Measurements from ENCODE around the gene EHD1.

Gene EHD1

GRCh38 chr11:64876835-64877341 lies 1.5 kb downstream of the EHD1 start:
- Mint-ChIP-seq H3K4me1 (ENCODE audit: low read depth) (peaks cover 77% of the 10 kb centered on the region), H3K27me3 (no peaks in the 10 kb centered on the region), H3K9me3 (no peaks in the 10 kb centered on the region), H3K36me3 (ENCODE audit: low read depth) (peaks cover 69% of the 10 kb centered on the region), H3K27ac (peak overlapping the region; percentile 94), H3K4me3 (peak overlapping the region; percentile 98)
- no peak for DNase-seq

DNA sequence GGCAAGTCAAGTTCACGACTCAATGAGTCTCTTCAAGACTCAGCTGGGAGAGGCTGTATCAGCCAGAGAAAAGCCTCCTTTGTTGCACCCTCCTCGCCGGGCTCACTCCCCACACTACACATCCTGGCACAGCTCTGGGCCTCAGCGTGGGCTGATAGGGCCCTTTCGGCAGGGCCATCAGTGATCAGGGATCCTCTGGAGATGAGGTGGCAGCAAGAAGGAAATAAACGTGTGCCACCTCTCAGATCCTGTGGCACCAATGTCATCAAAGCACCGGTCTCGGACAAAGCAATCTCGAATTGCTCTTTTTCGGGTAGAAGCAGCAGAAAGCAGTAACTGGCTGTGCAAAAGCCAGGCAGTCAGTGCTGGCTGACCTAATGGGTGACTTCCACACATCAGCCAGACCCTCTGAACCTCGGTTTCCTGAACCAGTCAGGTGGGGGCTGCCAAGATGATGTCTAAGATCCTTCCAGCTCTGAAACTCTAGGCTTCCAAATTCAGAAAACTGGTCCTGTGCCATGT lies 2.1 kb downstream of the EHD1 start:
- peaks cover 75% of the 10 kb centered on the region for H3K36me3 Mint-ChIP-seq (ENCODE audit: low read depth)
- H3K27ac Mint-ChIP-seq = peak overlapping the region; percentile 94
- peak; percentile 69 for DNase-seq
- H3K4me3 Mint-ChIP-seq = peak overlapping the region; percentile 98
- peaks cover 78% of the 10 kb centered on the region for H3K4me1 Mint-ChIP-seq (ENCODE audit: low read depth)
- no peaks in the 10 kb centered on the region for H3K27me3 Mint-ChIP-seq
- no peaks in the 10 kb centered on the region for H3K9me3 Mint-ChIP-seq

DNA sequence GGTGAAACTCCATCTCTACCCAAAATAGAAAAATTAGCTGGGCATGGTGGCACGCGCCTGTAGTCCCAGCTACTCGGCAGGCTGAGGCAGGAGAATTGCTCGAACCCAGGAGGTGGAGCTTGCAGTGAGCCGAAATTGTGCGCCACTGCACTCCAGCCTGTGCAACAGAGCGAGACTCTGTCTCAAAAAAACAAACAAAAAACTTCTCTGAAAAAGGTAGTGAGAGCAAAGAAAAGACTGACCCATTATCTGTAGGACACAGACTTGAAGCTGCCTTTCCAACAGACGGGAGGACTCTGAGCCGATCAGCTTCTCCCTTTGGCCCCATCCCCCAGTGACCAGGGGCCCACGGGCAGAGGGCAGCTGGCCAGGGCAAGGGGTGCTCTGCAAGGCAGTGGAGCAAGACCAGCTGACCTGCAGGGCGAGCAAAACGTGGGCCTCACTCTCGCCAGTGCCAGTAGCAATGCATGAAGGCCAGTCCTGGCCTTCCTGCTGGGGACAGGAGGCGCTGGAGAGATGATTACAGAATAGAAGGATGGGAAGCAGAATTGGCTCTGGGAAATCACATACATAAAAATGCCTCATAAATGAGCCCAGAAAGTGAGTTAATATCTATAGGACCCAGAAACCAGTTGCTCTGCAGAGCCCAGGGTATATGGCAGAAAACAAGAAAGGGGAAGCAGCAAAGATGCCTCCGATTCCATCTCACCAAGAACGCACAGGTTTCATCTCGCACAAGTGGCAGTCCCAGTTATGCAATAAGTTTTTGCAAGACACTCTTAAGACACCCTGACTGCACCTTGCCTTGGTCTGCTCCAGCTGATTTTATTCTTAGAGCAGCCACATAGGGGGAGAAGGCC lies 2.8 kb downstream of the EHD1 start:
- Mint-ChIP-seq H3K27ac (peak overlapping the region; percentile 94), H3K4me1 (ENCODE audit: low read depth) (peaks cover 78% of the 10 kb centered on the region), H3K4me3 (peak overlapping the region; percentile 98), H3K36me3 (ENCODE audit: low read depth) (peaks cover 81% of the 10 kb centered on the region), H3K9me3 (no peaks in the 10 kb centered on the region), H3K27me3 (no peaks in the 10 kb centered on the region)
- DNase-seq = no peak

DNA sequence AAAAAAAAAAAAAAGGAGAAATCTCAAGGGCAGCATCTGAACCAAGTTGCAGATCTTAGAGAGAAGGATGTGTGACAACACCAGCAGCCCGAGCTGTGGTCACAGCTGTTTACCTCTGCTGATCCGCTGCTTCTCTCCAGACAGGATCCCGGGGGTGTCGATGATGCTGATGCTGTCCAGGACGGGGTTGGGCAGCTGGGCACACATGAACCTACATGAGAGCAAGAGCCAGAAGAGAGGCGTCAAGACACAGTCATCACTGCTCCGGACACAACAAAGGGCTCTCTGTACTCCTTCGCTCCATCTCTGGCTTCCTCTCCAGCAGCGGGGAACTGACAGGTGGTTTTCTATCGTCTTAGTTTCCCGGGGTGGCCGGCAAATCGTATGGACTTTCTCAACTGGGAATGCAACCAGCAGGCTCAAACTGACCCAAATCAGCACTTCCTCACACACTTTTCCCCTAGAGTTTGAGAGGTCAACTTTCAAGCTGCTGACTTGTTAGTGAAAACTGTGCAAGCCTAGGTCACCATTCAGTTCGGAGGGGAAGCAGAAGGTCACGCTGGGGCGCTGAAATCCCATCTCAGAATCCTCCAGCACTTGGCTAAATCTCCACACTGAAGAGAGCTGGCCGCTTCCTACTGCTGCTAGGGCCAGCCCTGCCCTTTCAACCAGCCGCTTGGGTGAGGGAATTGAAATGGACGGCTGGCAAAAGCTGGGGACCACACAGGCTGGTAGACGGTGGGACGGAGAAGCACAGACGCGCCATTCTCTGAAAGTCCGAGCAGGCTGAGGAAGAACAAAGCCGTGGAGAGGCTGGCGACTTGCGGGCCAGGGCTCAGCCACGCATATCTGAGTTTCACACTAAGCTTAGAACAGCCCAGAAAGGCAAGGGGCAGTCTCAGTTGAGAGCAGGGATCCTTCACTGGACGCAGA lies 3.8 kb downstream of the EHD1 start:
- Mint-ChIP-seq H3K27ac (peak overlapping the region; percentile 94), H3K4me1 (ENCODE audit: low read depth) (peaks cover 78% of the 10 kb centered on the region), H3K9me3 (no peaks in the 10 kb centered on the region), H3K36me3 (ENCODE audit: low read depth) (peaks cover 92% of the 10 kb centered on the region), H3K27me3 (no peaks in the 10 kb centered on the region), H3K4me3 (peak overlapping the region; percentile 98)
- DNase-seq = no peak

DNA sequence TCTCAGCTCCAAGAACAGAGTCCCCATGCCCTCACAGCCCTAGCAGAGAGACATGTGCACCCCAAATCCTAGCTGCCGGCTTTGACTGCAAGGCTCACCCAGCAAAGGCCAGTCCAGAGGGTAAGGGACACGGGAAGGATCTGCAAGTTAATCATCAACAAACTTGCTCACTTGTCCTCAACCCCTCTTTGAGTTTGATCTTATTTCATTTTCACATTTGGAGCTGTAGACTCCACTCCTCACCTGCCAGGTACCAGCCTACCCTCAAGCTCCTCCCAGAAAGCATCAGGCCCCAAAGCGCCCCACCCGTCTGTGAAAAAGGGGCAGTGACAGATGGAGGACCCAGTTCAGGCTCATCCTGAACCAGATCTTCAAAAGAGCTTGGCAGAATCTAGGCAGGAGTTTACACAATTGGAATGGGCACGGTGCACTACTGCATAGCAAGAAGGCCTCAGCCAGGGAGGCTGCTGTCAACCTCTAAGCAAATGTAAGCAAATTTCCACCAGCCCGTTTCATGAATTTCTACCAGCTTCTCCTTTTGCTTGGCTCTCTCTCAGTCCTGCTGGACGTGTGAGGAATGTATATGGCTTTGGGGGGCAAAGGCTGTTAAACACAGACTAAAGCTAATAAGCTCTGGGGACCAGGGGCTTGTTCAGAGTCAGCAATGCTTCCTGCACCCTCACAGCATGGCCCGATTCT lies 5.5 kb downstream of the EHD1 start:
- no peak for DNase-seq
- H3K9me3 Mint-ChIP-seq = no peaks in the 10 kb centered on the region
- H3K36me3 Mint-ChIP-seq (ENCODE audit: low read depth) = peaks cover 100% of the 10 kb centered on the region
- H3K27ac Mint-ChIP-seq = peak overlapping the region; percentile 73
- H3K27me3 Mint-ChIP-seq = no peaks in the 10 kb centered on the region
- H3K4me3 Mint-ChIP-seq = peak overlapping the region; percentile 38
- peaks cover 87% of the 10 kb centered on the region for H3K4me1 Mint-ChIP-seq (ENCODE audit: low read depth)

- H3K4me1 Mint-ChIP-seq (ENCODE audit: low read depth) = peaks cover 89% of the 10 kb centered on the region
- DNase-seq = no peak
- H3K4me3 Mint-ChIP-seq = peak overlapping the region; percentile 69
- H3K36me3 Mint-ChIP-seq (ENCODE audit: low read depth) = peaks cover 97% of the 10 kb centered on the region
- peaks cover 3% of the 10 kb centered on the region for H3K9me3 Mint-ChIP-seq
- no peaks in the 10 kb centered on the region for H3K27me3 Mint-ChIP-seq
- peak overlapping the region; percentile 90 for H3K27ac Mint-ChIP-seq
Measured at GRCh38 chr11:64871492-64871891, 6.9 kb downstream of the EHD1 start.

GRCh38 chr11:64870893-64871466 lies 7.4 kb downstream of the EHD1 start:
- H3K4me1 Mint-ChIP-seq (ENCODE audit: low read depth) = peaks cover 89% of the 10 kb centered on the region
- H3K27me3 Mint-ChIP-seq = no peaks in the 10 kb centered on the region
- peak overlapping the region; percentile 69 for H3K4me3 Mint-ChIP-seq
- peaks cover 5% of the 10 kb centered on the region for H3K9me3 Mint-ChIP-seq
- peaks cover 97% of the 10 kb centered on the region for H3K36me3 Mint-ChIP-seq (ENCODE audit: low read depth)
- DNase-seq = no peak
- H3K27ac Mint-ChIP-seq = peak overlapping the region; percentile 90

DNA sequence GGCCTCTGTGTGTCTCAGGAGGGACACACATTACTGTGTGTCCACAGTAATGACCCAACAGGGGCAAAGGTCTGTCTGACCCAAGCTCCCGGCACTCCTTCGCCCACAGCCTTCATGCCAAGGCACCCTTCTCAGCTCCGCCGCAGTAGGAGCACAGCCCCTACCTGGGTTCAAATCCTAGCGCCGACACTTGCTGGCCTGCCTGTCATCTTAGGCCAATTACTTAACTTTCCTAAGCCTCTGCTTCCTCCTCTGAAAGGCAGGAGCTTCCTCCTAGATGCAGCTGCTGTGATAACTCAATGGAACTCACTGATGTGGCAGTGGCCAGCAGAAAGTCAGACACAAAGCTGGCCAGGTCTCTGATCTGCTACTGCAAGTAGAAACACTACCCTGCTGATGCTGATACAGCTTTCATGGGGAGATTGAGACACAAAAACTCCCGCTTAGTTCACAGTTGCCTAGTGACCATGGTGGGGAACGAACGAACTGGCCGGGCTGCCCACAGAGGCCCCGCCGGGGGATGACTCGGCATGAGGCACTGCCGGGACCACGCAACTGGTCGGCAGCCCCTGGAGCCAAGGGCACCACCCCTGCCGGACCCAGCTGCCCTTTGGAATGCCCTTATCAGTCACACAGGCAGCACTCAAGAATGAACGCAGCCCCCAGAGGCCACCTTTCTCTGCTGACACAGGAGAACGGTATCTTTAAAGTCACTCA lies 8.1 kb downstream of the EHD1 start:
- Mint-ChIP-seq H3K27ac (peak overlapping the region; percentile 90), H3K27me3 (no peaks in the 10 kb centered on the region), H3K4me1 (ENCODE audit: low read depth) (peaks cover 89% of the 10 kb centered on the region), H3K9me3 (peaks cover 8% of the 10 kb centered on the region), H3K4me3 (peak overlapping the region; percentile 68), H3K36me3 (ENCODE audit: low read depth) (peaks cover 96% of the 10 kb centered on the region)
- DNase-seq = no peak

- H3K27me3 Mint-ChIP-seq = no peaks in the 10 kb centered on the region
- peak overlapping the region; percentile 90 for H3K27ac Mint-ChIP-seq
- DNase-seq = peak; percentile 51
- H3K4me3 Mint-ChIP-seq = peak overlapping the region; percentile 68
- peaks cover 91% of the 10 kb centered on the region for H3K36me3 Mint-ChIP-seq (ENCODE audit: low read depth)
- H3K4me1 Mint-ChIP-seq (ENCODE audit: low read depth) = peaks cover 89% of the 10 kb centered on the region
- peaks cover 8% of the 10 kb centered on the region for H3K9me3 Mint-ChIP-seq
Measured at GRCh38 chr11:64869571-64870175, 8.7 kb downstream of the EHD1 start.

GRCh38 chr11:64868904-64869570 lies 9.4 kb downstream of the EHD1 start:
- H3K4me3 Mint-ChIP-seq = peak overlapping the region; percentile 68
- DNase-seq = peak; percentile 64
- H3K36me3 Mint-ChIP-seq (ENCODE audit: low read depth) = peaks cover 84% of the 10 kb centered on the region

GRCh38 chr11:64867748-64868462 lies 10.5 kb downstream of the EHD1 start:
- Mint-ChIP-seq H3K27me3 (no peaks in the 10 kb centered on the region), H3K36me3 (ENCODE audit: low read depth) (peaks cover 73% of the 10 kb centered on the region), H3K9me3 (peaks cover 8% of the 10 kb centered on the region), H3K4me3 (peak overlapping the region; percentile 68), H3K4me1 (ENCODE audit: low read depth) (peaks cover 94% of the 10 kb centered on the region), H3K27ac (peak overlapping the region; percentile 90)
- peak; percentile 54 for DNase-seq

More at GRCh38 chr11:64868904-64869570, 9.4 kb downstream of the EHD1 start:
- Mint-ChIP-seq H3K4me1 (ENCODE audit: low read depth) (peaks cover 89% of the 10 kb centered on the region), H3K27ac (peak overlapping the region; percentile 90), H3K9me3 (peaks cover 8% of the 10 kb centered on the region), H3K27me3 (no peaks in the 10 kb centered on the region)

DNA sequence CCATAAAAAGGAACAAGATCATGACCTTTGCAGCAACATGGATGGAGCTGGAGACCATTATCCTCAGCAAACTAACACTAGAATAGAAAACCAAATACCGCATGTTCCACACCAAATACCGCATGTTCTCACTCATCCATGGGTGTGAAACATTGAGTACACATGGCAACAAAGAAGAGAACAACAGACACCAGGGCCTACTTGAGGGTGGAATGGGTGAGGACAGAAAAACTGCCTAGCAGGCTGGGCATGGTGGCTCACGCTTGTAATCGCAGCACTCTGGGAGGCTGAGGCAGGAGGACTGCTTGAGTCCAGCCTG lies 12.3 kb downstream of the EHD1 start:
- H3K27ac Mint-ChIP-seq = peak overlapping the region; percentile 97
- peaks cover 68% of the 10 kb centered on the region for H3K36me3 Mint-ChIP-seq (ENCODE audit: low read depth)
- peak overlapping the region; percentile 77 for H3K4me3 Mint-ChIP-seq
- peaks cover 8% of the 10 kb centered on the region for H3K9me3 Mint-ChIP-seq
- H3K4me1 Mint-ChIP-seq (ENCODE audit: low read depth) = peaks cover 94% of the 10 kb centered on the region
- no peaks in the 10 kb centered on the region for H3K27me3 Mint-ChIP-seq
- no peak for DNase-seq
